K562 (cell line): ENCODE results near the gene C11orf65. TPM values are rescaled to one million over a fixed set of nuclear protein-coding genes. Genes with fewer than 3 reads are reported as not detected.

Source experiments
- ARID1B ChIP-seq: fragments of 450-650 bp; IDR thresholded peaks from 2 replicates; pipeline ENCODE4 v1.6.1; 2016; ENCODE audit warnings: antibody characterized with exemption, mild to moderate bottlenecking, inconsistent platforms
- BRF2 ChIP-seq: IDR thresholded peaks from 3 replicates; pipeline ENCODE4 v1.6.1; 2011; ENCODE audit warnings: borderline replicate concordance, mild to moderate bottlenecking; ENCODE audit not compliant: insufficient read length, insufficient read depth
- FOS ChIP-seq: IDR thresholded peaks from 3 replicates; pipeline ENCODE4 v1.6.1; 2011; ENCODE audit not compliant: insufficient read length; ENCODE audit errors: extremely low read depth
- GABPA ChIP-seq: fragments of 200-800 bp; sonication (Bioruptor generic); conservative IDR thresholded peaks from 2 replicates; pipeline ENCODE4 v1.6.1; 2016; ENCODE audit warnings: low read depth, missing genetic modification characterization, missing compliant biosample characterization
- MCM7 ChIP-seq, 2 experiments: fragments of 450-650 bp; IDR thresholded peaks; 2 replicates each; pipeline ENCODE4 v1.6.1; 2016 to 2018
- MTF1 ChIP-seq: fragments of 250-450 bp; sonication (Bioruptor Pico); IDR thresholded peaks from 2 replicates; pipeline ENCODE4 v1.9.0; 2021; ENCODE audit warnings: moderate library complexity, mild to moderate bottlenecking, inconsistent platforms, borderline replicate concordance
- MXD1 ChIP-seq: fragments of 250-450 bp; sonication (Bioruptor Pico); IDR thresholded peaks from 2 replicates; pipeline ENCODE4 v1.8.0; 2021; ENCODE audit warnings: borderline replicate concordance, mild to moderate bottlenecking, moderate library complexity; ENCODE audit not compliant: poor library complexity, severe bottlenecking
- RAD51 ChIP-seq: fragments of 450-650 bp; IDR thresholded peaks from 2 replicates; pipeline ENCODE4 v1.7.1; 2016; ENCODE audit warnings: low read depth, mild to moderate bottlenecking, borderline replicate concordance
- RHOXF2B ChIP-seq: fragments of 250-450 bp; sonication (Bioruptor Pico); conservative IDR thresholded peaks from 2 replicates; pipeline ENCODE4 v1.5.1; 2021
- SMAD4 ChIP-seq: fragments of 250-450 bp; sonication (Bioruptor Pico); conservative IDR thresholded peaks from 2 replicates; pipeline ENCODE4 v1.8.0; 2021; ENCODE audit warnings: inconsistent platforms, mild to moderate bottlenecking, moderate library complexity
- SRSF9 ChIP-seq: fragments of 200-400 bp; formaldehyde crosslinking; IDR thresholded peaks from 2 replicates; pipeline ENCODE4 v1.6.1; 2017; ENCODE audit warnings: low read depth, low read length, borderline replicate concordance
- ZFP30 ChIP-seq: fragments of 250-450 bp; sonication (Bioruptor Pico); IDR thresholded peaks from 2 replicates; pipeline ENCODE4 v1.8.0; 2022; ENCODE audit warnings: moderate library complexity, mild to moderate bottlenecking, inconsistent platforms, borderline replicate concordance
- ZNF407 ChIP-seq: fragments of 450-650 bp; IDR thresholded peaks from 2 replicates; pipeline ENCODE4 v1.6.1; 2016; ENCODE audit warnings: low read depth
- ZNF639 ChIP-seq, 2 experiments: fragments of 200-800 bp in 1 of 2; sonication (Bioruptor generic) in 1 of 2; sonication (generic) in 1 of 2; formaldehyde crosslinking in 1 of 2; IDR thresholded peaks in 1 of 2; conservative IDR thresholded peaks in 1 of 2; 2 replicates each; pipeline versions ENCODE4 v1.5.0 to v1.6.1; 2016 to 2020; ENCODE audit warnings: missing compliant biosample characterization in 1 of 2, missing genetic modification characterization in 1 of 2, missing genetic modification reagents in 1 of 2
- ZNF696 ChIP-seq: fragments of 250-450 bp; sonication (Bioruptor Pico); conservative IDR thresholded peaks from 2 replicates; pipeline ENCODE4 v1.4.0; 2020; ENCODE audit warnings: mild to moderate bottlenecking, moderate library complexity
- polyA plus RNA-seq, 8 experiments: library from polyadenylated mRNA; depleted of rRNA in 4 of 8; stranded (reverse) in 5 of 8; unstranded in 3 of 8; fragments of >200 nt; fragmentation: Nextera tagmentation in 2 of 8; fragmentation: Illumina TruSeq in 1 of 8; extraction: Ambion mirVana in 2 of 8; extraction: Trizol in 1 of 8; gene quantifications; 2 replicates each; pipeline versions ENCODE4 v1.2.1 to v1.2.3, GENCODE V29; 2011 to 2014; ENCODE audit warnings: inconsistent platforms in 1 of 8, missing spikeins in 1 of 8
- total RNA-seq, 7 experiments: library from RNA; depleted of rRNA in 6 of 7; stranded (reverse); fragments of >200 nt in 6 of 7; fragmentation: Illumina TruSeq in 2 of 7; extraction: Trizol in 2 of 7; gene quantifications; 2 replicates each; pipeline versions ENCODE4 v1.2.1 to v1.2.3, GENCODE V29; 2011 to 2021; ENCODE audit warnings: low replicate concordance in 1 of 7

Gene C11orf65
- total and polyA plus RNA-seq, 9 of the 15 experiments (the other 6 are each of a cell fraction or from before 2014, with no cell fraction given), result 1.0 to 2.1 (median 1.2) TPM

- TF ChIP-seq ZNF639 (CRISPR knock-in tag; conservative IDR thresholded peaks at IDR 0.05 in 1 of 2, IDR thresholded peaks at IDR 0.05 in 1 of 2) (peak in 1 of 2 experiments; percentile 74; a peak in 1 of 4 replicates), MTF1 (CRISPR knock-in tag) (no peak), BRF2 (no peak), RHOXF2B (CRISPR knock-in tag) (no peak), ARID1B (peak; percentile 32; the same call in 1 of the 2 replicates), RAD51 (peak; percentile 18; the same call in 1 of the 2 replicates), SRSF9 (no peak), ZNF696 (CRISPR knock-in tag) (no peak), GABPA (peak; percentile 95), MCM7 (IDR thresholded peaks at IDR 0.05) (0 out of 4 replicates have a peak, but pooled peaks of 1 of the 2 experiments have one; percentile 45), ZFP30 (CRISPR knock-in tag) (no peak), SMAD4 (CRISPR knock-in tag) (no peak), ZNF407 (no peak), FOS (no peak), MXD1 (CRISPR knock-in tag) (no peak)
Observed at GRCh38 chr11:108467091-108467823, at the start of gene C11orf65 (continued).
